BLaER1 (cell line): ENCODE results near the gene VPS26B.

ENCODE experiments used
- H3K27ac ChIP-seq: shearing (Covaris generic); formaldehyde crosslinking; 2 replicates; pipeline ENCODE4 v1.8.1; 2022
- H3K27me3 ChIP-seq: shearing (Covaris generic); formaldehyde crosslinking; 2 replicates; pipeline ENCODE4 v1.8.1; 2022
- H3K36me3 ChIP-seq: shearing (Covaris generic); formaldehyde crosslinking; 2 replicates; pipeline ENCODE4 v1.8.1; 2022
- H3K4me1 ChIP-seq: shearing (Covaris generic); formaldehyde crosslinking; 2 replicates; pipeline ENCODE4 v1.8.1; 2022
- H3K4me2 ChIP-seq: shearing (Covaris generic); formaldehyde crosslinking; 2 replicates; pipeline ENCODE4 v1.8.1; 2022
- H3K4me3 ChIP-seq: shearing (Covaris generic); formaldehyde crosslinking; 2 replicates; pipeline ENCODE4 v1.8.1; 2022
- H3K9ac ChIP-seq: shearing (Covaris generic); formaldehyde crosslinking; 2 replicates; pipeline ENCODE4 v1.8.1; 2022
- H3K9me3 ChIP-seq: shearing (Covaris generic); formaldehyde crosslinking; 2 replicates; pipeline ENCODE4 v1.8.1; 2022
- H4K20me1 ChIP-seq: shearing (Covaris generic); formaldehyde crosslinking; 2 replicates; pipeline ENCODE4 v1.8.1; 2022
- Cebpa-rat ChIP-seq: shearing (Covaris generic); IDR thresholded peaks from 2 replicates; pipeline ENCODE4 v1.8.1; 2022

Gene VPS26B

GRCh38 chr11:134244593-134244992 lies 20.1 kb downstream of the VPS26B start:
- H3K9ac ChIP-seq, result no peak overlapping the region
- no peak overlapping the region for H3K4me3 ChIP-seq
- H3K4me1 ChIP-seq, result peaks cover 41% of the 10 kb centered on the region
- H3K4me2 ChIP-seq, result peak overlapping the region; percentile 79; the same call in 1 of the 2 replicates
- peaks cover 38% of the 10 kb centered on the region for H4K20me1 ChIP-seq
- H3K27me3 ChIP-seq, result peaks cover 6% of the 10 kb centered on the region; the same call in 1 of the 2 replicates
- no peaks in the 10 kb centered on the region for H3K9me3 ChIP-seq
- TF ChIP-seq Cebpa-rat, result no peak
- no peak overlapping the region for H3K27ac ChIP-seq
- peaks cover 83% of the 10 kb centered on the region for H3K36me3 ChIP-seq

GRCh38 chr11:134245434-134245833 lies 21.0 kb downstream of the VPS26B start:
- Histone ChIP-seq H3K27me3 (peaks cover 6% of the 10 kb centered on the region; the same call in 1 of the 2 replicates), H3K4me3 (no peak overlapping the region), H3K4me1 (peaks cover 36% of the 10 kb centered on the region), H4K20me1 (peaks cover 30% of the 10 kb centered on the region), H3K36me3 (peaks cover 83% of the 10 kb centered on the region), H3K9me3 (no peaks in the 10 kb centered on the region), H3K27ac (no peak overlapping the region), H3K9ac (no peak overlapping the region), H3K4me2 (no peak overlapping the region)
- no peak for TF ChIP-seq Cebpa-rat

- Histone ChIP-seq H3K4me2 (no peak overlapping the region), H3K27ac (no peak overlapping the region), H3K36me3 (peaks cover 86% of the 10 kb centered on the region), H3K9me3 (no peaks in the 10 kb centered on the region), H3K4me3 (no peak overlapping the region), H3K27me3 (peaks cover 5% of the 10 kb centered on the region; the same call in 1 of the 2 replicates), H4K20me1 (peaks cover 26% of the 10 kb centered on the region), H3K4me1 (peaks cover 35% of the 10 kb centered on the region), H3K9ac (no peak overlapping the region)
- TF ChIP-seq Cebpa-rat, result no peak
Observed at GRCh38 chr11:134246100-134246499, 21.6 kb downstream of the VPS26B start.

- no peak for TF ChIP-seq Cebpa-rat
- Histone ChIP-seq H3K27ac (no peak overlapping the region), H3K4me2 (no peak overlapping the region), H3K4me1 (peaks cover 32% of the 10 kb centered on the region), H3K27me3 (no peaks in the 10 kb centered on the region), H3K4me3 (no peak overlapping the region), H4K20me1 (peaks cover 21% of the 10 kb centered on the region; the same call in 1 of the 2 replicates), H3K9ac (no peak overlapping the region), H3K36me3 (peaks cover 82% of the 10 kb centered on the region), H3K9me3 (no peaks in the 10 kb centered on the region)
Observed at GRCh38 chr11:134246678-134247077, 22.2 kb downstream of the VPS26B start.

- TF ChIP-seq Cebpa-rat, result no peak
- no peaks in the 10 kb centered on the region for H3K9me3 ChIP-seq
- H3K4me2 ChIP-seq, result no peak overlapping the region
- no peak overlapping the region for H3K27ac ChIP-seq
- no peak overlapping the region for H3K4me3 ChIP-seq
- peaks cover 72% of the 10 kb centered on the region for H3K36me3 ChIP-seq
- peaks cover 20% of the 10 kb centered on the region for H3K4me1 ChIP-seq
- no peaks in the 10 kb centered on the region for H3K27me3 ChIP-seq
- H3K9ac ChIP-seq, result no peak overlapping the region
- 0 out of 2 replicates have a peak, but pooled peaks cover 4% of the 10 kb centered on the region for H4K20me1 ChIP-seq
Observed at GRCh38 chr11:134248910-134249480, 24.5 kb downstream of the VPS26B start.

- Histone ChIP-seq H3K27me3 (no peaks in the 10 kb centered on the region), H4K20me1 (no peaks in the 10 kb centered on the region), H3K4me2 (no peak overlapping the region), H3K27ac (no peak overlapping the region), H3K36me3 (peaks cover 59% of the 10 kb centered on the region), H3K9ac (no peak overlapping the region), H3K4me1 (peaks cover 24% of the 10 kb centered on the region), H3K9me3 (no peaks in the 10 kb centered on the region), H3K4me3 (no peak overlapping the region)
- no peak for TF ChIP-seq Cebpa-rat
Observed at GRCh38 chr11:134250246-134250645, 25.8 kb downstream of the VPS26B start.

GRCh38 chr11:134250675-134251074 lies 26.2 kb downstream of the VPS26B start:
- Histone ChIP-seq H3K36me3 (peaks cover 55% of the 10 kb centered on the region), H3K9ac (no peak overlapping the region), H3K27me3 (no peaks in the 10 kb centered on the region), H3K4me2 (no peak overlapping the region), H3K9me3 (no peaks in the 10 kb centered on the region), H4K20me1 (0 out of 2 replicates have a peak, but pooled peaks cover 2% of the 10 kb centered on the region), H3K4me3 (no peak overlapping the region), H3K4me1 (peaks cover 24% of the 10 kb centered on the region), H3K27ac (no peak overlapping the region)
- TF ChIP-seq Cebpa-rat, result no peak

- peaks cover 24% of the 10 kb centered on the region for H3K4me1 ChIP-seq
- H3K4me2 ChIP-seq, result peak overlapping the region; percentile 89
- peak overlapping the region; percentile 40 for H3K27ac ChIP-seq
- TF ChIP-seq Cebpa-rat, result no peak
- no peaks in the 10 kb centered on the region for H3K27me3 ChIP-seq
- H3K4me3 ChIP-seq, result peak overlapping the region; percentile 95
- no peaks in the 10 kb centered on the region for H3K9me3 ChIP-seq
- H4K20me1 ChIP-seq, result 0 out of 2 replicates have a peak, but pooled peaks cover 10% of the 10 kb centered on the region
- peaks cover 43% of the 10 kb centered on the region for H3K36me3 ChIP-seq
- peak overlapping the region; percentile 77 for H3K9ac ChIP-seq
Observed at GRCh38 chr11:134252346-134253187, 28.1 kb downstream of the VPS26B start.

GRCh38 chr11:134253188-134253993 lies 28.9 kb downstream of the VPS26B start, which contains the start of the genes ACAD8 and THYN1:
Gene ACAD8, plus strand, starts transcription at chr11:134253568. Its CDS starts 33 bp downstream, at chr11:134253601.
Gene THYN1, minus strand, starts transcription at chr11:134253352. Its CDS starts 470 bp downstream, at chr11:134252882.
- TF ChIP-seq Cebpa-rat, result no peak
- Histone ChIP-seq H3K27me3 (no peaks in the 10 kb centered on the region), H3K4me1 (peaks cover 24% of the 10 kb centered on the region), H3K9me3 (no peaks in the 10 kb centered on the region), H3K36me3 (peaks cover 43% of the 10 kb centered on the region), H3K9ac (peak within 1 kb of the TSS; percentile 87), H3K27ac (peak within 1 kb of the TSS; percentile 76), H3K4me3 (peak within 1 kb of the TSS; percentile 95), H3K4me2 (peak within 1 kb of the TSS; percentile 89), H4K20me1 (0 out of 2 replicates have a peak, but pooled peaks cover 10% of the 10 kb centered on the region)
